GM19324 (cell line): ENCODE results near the gene DDX4.
"Not testable (repeated sequence)": the region's sequence is repeated elsewhere in the genome, so short reads cannot be mapped to it uniquely, and the experiment has no call there.

Source experiments
- ATAC-seq: cut with Tn5 transposase; IDR thresholded peaks from one replicate; pipeline ENCODE4 v1.9.1; 2021; ENCODE audit warnings: mild to moderate bottlenecking, moderate library complexity; ENCODE audit not compliant: unreplicated experiment, low FRiP score

The DDX4 gene

DNA sequence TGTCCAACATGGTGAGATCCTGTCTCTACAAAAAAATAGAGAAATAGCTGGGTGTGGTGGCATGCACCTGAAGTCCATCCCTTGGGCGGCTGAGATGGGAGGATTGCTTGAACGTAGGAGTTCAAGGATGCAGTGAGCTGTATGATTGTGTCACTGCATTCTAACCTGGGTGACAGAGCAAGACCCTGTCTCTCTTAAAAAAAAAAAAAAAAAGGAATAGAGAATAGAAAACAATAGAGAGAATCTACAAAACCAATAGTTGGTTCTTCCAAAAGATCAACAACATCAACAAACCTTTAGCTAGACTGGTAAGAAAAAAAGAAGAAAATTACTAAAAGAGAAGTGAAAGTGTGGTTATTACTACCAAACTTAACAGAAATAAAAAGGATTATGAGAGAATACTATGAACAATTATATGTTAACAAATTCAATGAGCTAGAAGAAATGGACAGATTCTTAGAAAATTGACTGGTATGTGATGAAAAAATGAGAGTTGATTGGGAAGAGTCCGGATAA is 17.6 kb upstream of the DDX4 start:
- no peak for ATAC-seq

DNA sequence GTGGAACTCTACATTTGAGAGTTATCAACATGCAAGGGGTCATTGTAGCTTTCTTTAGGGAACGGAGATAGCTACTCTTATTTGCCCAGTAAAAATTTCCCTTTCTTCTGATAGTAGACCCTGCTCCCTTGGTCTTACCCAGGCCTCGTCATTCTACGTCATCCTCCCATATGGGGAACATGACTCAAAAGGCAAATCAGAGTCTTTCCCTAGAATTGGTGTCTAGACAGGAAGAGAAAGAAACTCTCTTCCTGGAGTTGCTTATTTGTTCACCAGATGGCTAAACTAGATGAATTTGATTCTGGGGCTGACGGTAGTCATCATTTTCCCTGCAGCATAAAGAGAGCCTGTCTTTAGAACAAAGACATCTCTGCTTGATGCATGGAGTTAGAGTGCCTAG is 13.6 kb upstream of the DDX4 start:
- ATAC-seq = no peak

DNA sequence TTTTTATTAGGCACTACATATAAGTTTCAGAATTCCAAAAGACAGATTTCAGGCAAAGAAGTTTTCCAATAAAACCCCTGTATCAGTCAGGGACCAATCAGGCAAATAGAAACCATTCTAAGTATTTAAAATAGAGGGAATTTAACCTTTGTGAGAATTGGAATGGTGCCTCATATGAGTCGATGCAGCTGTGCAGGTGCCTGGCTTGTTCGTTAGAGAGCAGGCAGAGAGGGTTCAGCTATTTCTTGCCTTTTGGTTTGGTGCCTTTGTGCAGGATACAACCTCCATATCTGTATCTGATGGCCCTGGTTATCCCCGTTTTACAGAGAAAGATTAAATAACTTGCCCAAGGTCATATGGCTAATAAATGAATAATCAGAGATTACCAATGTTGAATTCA is 6.0 kb upstream of the DDX4 start:
- no peak for ATAC-seq

DNA sequence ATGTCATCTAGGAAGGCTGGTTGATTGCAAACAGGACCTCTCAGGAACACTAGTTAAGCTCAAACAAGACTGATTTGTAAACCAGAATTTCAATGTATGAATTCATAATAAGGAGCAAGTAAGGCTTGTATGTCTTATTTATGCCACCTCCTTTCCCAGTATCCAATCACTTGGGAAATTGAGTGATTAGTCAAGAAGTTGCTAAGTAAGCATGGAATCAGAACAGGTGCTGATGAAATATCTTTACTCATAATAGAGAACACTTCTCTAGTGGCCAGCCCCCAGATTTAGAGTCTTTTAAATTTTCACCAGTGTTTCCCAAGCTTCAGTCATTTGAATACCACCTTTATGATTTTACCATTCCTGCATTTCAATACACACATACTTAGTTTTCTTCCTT is 5.3 kb upstream of the DDX4 start:
- ATAC-seq = no peak

DNA sequence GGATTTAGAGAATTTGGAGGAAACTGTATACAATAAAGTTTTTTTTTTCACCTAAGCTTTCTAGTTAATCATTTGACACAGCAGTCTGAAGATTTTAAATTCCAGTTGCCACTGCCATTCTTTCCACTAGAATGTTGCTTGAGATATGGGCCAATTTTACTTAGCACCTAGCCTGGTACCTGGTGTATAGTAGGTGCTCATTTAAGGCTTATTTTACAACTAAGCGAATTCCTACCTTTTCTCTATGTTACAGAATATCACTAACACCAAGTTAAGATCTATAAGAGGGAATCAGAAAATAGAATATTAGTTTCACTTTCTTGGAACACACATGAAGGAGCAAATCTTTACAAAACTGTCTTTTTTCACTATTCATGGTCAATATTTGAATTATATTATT is 3.2 kb upstream of the DDX4 start:
- ATAC-seq = no peak

DNA sequence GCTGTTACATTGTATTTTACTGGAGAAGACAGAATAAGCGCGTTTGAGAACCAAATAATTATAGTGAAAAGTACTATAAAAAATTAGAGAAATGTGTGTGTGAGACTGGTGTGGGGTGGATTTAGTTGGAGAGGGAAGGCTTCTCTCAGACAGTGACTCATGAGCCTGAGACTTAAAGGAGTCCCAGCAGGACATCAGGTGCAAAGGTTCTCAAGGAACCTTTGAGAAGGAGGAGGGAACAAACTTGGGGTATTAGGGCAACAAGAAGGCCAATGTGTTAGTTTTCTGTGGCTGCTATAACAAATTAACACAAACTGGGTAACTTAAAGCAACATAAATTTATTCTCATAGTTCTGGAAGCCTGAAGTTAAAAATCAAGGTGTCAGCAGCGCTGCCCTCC is 4.9 kb downstream of the DDX4 start:
- ATAC-seq = no peak

DNA sequence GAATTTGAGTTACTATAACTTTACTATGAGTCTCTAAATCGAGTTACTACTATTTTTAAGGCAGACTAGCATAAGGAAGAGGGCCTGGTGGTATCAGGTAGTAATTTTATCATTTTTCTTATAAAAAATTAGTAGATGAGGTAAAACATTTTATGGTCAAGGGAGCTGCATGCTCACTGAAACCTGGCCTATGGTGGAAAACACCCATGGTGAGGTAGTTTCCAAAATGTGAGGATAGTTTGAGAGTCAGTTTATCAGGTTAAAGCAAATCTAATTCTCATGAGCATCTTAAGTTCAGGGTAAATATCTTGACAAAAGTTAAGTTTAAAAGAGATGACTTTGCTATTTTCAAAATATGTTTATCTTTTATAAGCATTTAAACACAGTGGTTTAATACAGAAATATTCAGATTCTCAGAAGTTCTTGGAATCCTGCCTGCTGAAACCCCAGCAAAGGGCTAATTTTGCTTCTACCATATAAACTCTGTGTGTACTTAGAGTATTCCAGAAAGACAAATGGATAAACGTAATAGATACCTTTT is 10.0 kb downstream of the DDX4 start:
- no peak for ATAC-seq

DNA sequence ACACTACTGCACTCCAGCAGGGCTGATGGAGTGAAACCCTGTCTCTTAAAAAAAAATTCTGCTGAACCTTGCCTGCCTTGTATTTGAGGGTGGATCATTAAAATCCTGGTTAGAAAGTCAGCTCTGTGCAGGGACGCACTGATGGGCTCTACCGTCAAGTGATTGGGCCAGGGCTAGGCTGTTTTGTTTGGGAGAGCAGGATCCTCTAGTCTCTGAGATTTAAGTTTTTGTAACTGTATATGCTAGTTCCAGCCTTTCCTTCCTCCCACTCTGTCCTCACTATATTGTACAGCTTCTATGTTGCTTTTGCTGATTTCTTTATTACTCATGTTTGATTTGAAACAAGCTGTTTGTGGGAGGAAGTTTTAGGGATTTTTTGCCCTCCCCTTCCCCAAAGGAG is 11.5 kb downstream of the DDX4 start:
- no peak for ATAC-seq

DNA sequence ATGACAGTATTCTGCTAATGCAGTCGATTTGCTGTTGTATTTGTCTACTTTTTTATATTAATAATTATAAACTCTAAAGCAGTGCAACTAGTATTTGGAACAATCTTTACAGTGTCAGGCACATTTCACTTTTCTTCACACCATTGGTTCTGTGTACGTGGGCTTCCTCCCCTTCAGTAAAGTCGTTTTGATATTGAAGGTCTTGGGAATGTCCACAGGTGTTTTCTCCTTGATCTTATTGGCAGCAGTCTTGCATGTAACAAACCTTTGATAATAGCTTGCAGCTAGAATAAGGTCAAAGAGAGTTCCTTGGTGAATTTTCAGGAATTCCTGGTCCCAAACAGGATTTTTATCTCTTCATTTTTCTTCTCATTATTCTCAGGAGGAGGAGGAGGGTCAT is 12.2 kb downstream of the DDX4 start:
- ATAC-seq = no peak

DNA sequence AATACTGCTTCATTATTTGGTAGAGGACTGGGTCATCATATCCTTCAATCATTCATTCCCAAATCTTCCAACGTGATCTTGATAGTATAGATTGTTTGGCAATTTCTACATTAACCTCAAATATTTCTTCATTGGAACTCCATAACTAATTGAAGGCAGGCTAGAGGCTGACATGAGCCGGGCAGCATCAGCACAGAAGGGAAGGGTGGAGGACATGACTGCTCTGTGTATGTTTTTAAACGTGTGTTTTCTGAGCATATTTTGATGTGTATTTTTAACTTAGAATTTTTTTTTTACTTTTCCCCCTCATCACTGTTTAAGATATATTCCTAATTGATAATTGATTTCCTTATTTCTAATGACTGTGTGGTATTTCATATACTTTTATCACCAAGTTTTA is 12.6 kb downstream of the DDX4 start:
- no peak for ATAC-seq

DNA sequence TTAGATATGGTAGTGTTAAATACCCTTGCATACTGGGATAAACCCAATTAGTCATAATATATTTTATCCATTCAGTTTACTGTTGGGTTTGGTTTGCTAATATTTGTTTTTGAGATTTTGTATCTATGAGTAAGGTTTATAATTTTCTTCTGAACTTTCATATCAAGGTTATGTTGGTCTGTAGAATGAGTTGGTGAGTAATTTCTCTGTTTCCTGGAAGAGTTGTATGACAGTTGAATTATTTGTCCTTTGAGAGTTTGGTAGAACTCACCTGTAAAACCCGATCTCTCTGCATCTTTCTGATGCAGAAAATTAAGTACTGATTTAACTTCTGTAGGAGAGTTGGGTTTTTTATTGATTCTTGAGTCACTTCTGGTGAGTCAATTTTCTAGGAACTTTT is 20.4 kb downstream of the DDX4 start:
- ATAC-seq = no peak

DNA sequence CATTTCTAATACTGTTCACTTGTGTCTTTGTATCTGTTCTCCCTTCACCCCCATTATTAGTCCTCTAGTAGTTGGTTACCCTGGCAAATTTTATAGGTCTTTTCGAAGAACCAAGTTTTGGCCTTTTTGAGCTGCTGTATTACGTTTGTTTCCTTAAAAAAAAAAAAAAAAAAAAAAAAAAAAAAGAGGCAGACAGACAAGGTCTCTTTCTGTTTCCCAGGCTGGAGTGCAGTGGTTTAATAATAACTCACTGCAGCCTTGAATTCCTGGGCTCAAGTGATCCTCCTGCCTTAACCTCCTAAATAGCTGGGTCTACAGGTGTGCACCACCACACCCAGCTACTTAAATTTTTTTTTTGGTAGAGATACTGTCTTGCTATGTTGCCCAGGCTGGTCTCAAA is 20.9 kb downstream of the DDX4 start:
- no peak for ATAC-seq

DNA sequence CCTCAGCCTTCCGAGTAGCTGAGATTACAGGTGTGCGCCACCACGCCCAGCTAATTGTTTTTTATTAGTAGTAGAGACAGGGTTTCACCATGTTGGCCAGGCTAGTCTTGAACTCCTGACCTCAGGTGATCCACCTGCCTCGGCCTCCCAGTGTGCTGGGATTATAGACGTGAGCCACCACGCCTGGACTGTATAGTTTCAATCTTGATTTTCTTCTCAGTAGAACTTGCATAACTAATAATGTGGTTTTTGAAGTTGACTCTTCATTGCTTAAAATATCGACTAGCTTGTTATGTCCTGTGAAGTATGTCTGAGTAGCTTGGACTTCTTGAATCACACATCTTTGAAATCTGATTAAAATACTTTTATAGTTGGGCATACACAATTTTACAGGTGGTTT is 23.9 kb downstream of the DDX4 start:
- not testable (repeated sequence) for ATAC-seq

DNA sequence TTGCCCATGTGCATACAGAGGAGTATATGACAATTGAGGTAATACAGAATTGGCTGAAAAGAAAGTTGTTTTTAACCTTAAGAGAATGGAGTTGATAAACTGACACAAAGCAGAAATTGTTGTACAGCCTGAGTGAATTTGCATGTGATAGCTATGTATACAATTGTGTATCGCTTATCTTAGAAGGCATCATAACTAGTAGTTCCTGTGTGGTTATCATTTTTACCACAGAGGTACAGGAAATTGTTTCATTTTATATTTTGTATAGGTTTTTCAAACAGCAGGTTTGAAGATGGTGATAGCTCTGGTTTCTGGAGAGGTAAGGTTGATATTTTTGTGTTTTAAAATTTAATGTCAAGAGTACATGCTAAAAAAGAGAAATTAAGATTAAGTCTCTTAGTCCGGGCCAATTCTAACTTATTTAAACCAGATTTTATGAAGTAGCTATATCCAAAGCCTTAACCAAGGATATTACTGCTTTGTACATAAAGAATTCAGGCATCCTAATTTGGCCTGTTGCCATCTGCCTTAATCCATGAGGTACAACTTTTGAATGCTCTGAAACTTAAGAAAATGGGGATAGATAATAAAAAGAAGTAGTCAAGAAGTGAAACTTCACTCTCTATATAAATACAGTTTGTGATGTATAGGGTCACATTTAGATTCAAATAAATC is 26.0 kb downstream of the DDX4 start:
- ATAC-seq = no peak

DNA sequence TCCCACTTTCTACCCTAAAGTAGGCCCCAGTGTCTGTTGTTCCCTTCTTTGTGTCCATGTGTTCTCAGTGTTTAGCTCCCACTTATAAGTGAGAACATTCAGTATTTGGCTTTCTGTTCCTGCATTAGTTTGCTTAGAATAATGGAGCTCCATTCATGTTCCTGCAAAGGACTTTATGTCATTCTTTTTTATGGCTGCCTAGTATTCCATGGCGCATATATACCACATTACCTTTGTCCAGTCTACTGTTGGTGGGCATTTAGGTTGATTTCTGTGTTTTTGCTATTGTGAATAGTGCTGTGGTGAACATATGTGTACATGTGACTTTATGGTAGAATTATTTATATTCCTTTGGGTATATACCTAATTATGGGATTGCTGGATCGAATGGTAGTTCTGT is 30.4 kb downstream of the DDX4 start:
- no peak for ATAC-seq

DNA sequence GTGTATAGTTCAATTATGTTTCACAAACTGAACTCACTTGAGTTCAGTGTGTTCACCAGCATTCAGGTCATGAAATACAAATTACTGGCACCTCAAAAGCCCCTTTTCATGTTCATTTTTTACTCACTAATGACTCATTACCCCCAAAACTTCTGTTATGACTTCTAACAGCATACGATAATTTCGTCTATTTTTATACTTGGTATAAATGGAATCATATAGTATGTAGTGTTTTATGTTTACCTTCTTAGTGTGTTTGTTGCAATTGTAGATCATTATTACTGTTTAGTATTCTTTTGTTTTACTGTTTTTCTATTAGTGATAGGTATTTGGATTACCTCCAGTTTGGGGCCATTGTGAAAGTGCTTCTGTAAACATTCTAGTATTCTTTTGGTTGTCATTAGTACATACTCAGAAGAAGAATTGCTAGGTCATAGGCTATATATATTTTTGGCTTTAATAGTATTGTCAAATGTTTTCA is 33.4 kb downstream of the DDX4 start:
- no peak for ATAC-seq

DNA sequence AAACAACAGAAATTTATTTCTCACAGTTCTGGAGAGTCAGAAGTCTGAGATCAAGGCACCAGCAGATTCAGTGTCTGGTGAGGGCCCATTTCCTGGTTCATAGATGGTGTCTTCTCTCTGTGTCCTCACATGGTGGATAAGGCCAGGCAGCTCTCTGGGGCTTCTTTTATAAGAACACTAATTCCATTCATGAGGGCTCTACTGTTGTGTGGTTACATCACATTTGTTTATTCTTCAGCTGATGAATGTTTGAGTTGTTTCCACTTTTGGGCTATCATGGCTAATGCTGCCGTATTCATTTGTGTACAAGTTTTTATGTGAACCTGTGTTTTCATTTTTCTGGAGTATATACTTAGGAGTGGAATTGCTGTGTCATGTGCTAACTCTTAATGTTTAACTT is 35.2 kb downstream of the DDX4 start:
- no peak for ATAC-seq

DNA sequence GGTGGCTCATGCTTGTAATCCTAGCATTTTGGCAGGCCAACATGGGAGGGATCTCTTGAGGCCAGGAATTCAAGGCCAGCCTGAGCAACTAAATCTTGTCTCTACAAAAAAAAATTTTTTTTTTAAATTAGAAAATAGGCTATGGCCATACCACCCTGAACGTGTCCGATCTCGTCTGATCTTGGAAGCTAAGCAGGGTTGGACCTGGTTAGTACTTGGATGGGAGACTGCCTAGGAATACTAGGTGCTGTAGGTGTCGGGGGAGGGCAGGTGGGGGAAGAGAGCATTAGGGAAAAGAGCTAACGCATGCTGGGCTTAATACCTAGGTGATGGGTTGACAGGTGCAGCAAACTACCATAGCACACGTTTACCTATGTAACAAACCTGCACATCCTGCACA is 39.5 kb downstream of the DDX4 start:
- ATAC-seq = no peak

DNA sequence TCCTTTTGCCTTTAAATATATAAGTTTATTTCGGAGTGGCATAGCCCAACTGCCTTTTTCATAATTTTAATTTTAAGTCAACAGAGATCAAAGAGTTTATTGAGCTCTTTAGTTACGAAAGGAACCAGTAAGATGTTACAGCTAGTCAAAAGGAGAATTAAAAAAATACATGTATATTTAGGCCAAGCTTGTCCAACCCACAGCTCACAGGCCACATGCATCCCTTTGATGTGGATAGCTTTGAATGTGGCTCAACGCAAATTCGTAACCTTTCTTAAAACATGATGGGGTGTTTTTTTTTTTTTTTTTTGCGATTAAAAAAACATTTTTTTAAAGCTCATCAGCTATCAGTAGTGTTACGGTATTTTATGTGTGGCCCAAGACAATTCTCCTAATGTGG is 63.1 kb downstream of the DDX4 start:
- no peak for ATAC-seq

DNA sequence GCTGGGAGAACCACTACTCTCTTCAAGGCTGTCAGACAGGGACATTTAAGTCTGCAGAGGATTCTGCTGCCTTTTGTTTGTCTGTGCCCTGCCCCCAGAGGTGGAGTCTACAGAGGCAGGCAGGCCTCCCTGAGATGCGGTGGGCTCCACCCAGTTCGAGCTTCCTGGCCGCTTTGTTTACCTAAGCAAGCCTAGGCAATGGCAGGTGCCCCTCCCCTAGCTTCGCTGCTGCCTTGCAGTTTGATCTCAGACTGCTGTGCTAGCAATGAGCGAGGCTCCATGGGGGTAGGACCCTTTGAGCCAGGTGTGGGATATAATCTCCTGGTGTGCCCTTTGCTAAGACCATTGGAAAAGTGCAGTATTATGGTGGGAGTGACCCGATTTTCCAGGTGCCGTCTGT is 71.0 kb downstream of the DDX4 start:
- ATAC-seq = not testable (repeated sequence)

DNA sequence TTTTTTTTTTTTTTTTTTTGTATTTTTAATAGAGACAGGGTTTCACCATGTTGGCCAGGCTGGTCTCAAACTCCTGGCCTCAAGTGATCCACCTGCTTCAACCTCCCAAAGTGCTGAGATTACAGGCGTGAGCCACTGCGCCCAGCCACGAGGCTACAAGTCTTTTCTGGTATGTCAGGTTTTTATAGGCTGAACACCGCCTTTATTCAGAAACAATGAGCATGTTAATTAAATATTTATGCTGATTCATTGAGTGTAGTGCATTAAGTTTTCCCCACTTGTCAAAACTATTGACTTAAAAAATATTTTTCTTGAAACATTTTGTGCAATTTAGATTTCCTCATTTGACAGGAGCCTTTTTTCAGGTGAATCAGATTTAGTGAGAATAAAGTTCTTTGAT is 78.1 kb downstream of the DDX4 start:
- not testable (repeated sequence) for ATAC-seq

DNA sequence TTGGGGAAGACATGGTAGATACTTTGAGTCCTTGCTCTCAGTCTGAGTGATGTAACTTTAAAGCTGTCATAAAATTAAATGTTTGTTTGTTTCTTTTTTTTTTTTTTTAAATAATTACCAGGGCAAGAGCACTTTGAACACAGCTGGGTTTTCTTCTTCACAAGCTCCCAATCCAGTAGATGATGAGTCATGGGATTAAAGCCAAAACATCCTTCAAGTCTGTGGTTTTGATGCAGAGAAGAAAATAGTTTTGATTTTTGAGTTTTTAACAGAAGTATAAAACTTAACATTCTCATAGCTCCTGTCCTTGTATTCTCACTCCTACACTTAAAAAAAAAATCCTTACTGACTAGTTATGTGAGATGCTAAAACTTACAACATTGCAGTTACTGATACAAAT is 78.5 kb downstream of the DDX4 start:
- ATAC-seq = no peak
